Suppressor macrophage treated with lipopolysaccharide for 4 hours (primary cell): ENCODE results near the gene HEXD.
A peak's percentile ranks its signal among the peaks of the same experiment; 100 is the strongest.
"Not testable (repeated sequence)": the region's sequence is repeated elsewhere in the genome, so short reads cannot be mapped to it uniquely, and the experiment has no call there.

Experiments
- DNase-seq: peaks from one replicate; pipeline ENCODE4 v3.0.0-alpha.2; 2020

HEXD gene

DNA sequence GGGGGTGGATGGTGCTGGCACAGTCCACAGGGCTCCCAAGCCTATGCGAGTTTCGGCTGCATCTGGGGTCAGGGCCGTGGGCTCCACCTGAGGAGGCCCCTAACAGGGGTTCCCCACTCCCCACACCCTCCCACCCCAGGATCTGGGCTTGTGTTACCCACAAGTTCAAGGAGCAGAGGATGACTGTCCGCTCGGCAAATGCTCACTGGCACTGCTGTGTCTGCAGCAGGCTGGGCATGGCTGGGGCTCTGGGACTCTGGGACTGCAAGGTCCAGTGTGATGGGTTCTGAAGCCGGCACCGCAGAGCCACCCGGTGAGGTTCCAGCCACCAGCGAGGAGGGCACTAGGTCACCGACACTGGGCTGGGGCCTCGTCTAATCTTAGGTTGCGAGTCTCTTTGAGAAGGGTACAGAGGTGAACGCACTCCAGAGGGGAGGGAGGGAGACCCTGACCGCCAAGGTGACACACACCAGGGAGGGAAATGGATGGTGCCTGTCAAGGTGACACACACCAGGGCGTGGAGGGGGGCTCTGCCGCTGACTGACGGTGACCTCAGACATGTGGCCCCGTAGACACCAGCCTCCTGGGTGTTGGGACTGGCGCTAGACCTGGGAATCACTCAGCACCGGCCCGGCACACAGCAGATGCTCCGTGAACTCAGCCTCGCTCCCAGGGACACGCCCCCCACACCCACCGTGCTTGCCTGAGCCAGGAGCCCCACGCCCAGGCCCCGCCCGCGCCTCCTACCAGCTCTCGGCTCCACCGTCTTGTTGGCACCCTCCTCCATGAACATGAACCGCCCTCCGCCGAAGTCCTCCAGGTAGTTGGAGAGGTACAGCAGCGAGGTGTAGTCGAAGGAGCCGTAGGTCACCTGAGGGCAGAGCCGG, 20.5 kb upstream of the HEXD start:
- DNase-seq = no peak

DNA sequence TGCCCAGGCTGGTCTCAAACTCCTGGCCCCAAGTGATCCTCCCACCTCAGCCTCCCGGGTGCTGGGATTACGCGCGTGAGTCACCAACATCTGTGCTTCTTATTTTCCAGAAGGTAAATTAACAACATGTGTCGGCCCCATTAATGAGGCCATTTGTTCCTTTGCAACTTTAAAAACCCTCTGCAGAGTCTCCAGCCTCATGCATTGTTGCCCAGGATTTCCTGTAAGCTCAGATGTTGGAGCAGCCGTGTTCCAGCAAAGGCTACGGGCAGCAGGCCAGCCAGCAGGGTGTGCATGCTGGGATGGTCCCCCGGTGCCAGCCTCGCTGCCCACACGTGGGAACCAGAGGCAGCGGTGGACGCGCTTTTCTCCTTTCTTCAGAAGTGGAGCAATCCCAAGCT, 19.1 kb upstream of the HEXD start:
- DNase-seq = no peak

DNA sequence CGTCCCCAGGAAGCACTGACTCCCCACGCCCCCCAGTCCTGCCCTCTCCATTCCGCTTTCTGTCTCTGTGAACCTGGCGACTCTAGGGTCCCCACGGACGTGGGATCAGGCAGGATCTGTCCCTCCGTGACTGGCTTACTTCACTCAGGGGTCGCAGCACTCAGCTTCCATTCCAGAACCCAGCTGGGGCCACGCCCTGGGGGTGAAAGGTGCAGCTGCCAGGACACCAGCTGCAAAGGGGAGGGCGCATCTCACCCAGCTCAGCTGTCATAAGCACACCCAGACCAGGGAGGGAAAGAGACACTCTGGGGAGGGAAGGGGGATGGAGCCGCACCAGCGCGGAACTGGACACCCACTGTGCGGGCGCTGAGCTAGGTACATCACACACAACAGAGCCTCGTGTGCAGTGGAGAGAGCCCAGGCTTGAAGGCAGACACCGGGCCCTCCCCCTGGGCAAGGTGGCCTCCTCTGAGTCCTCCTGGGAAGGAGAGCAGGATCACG, 18.5 kb upstream of the HEXD start:
- no peak for DNase-seq

DNA sequence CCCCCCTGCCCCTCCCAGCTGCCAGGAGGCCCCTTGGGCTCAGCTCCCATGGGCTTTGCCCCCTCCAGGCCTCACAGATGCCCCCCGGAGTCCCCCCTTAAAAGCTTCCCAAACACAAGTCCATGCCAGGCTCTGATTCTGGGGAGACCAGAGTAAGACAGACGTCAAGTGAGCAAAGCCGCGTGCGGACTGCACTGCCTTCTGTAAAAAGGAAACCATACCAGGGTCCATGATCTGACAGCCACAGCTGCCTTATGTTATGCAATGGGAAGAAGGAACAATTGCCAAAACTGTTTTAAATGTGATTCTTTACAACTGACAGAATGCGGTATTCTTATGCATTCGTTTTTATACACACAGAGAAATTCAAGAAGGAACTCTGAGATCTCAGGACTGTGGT, 17.9 kb upstream of the HEXD start:
- peak; percentile 68 for DNase-seq

DNA sequence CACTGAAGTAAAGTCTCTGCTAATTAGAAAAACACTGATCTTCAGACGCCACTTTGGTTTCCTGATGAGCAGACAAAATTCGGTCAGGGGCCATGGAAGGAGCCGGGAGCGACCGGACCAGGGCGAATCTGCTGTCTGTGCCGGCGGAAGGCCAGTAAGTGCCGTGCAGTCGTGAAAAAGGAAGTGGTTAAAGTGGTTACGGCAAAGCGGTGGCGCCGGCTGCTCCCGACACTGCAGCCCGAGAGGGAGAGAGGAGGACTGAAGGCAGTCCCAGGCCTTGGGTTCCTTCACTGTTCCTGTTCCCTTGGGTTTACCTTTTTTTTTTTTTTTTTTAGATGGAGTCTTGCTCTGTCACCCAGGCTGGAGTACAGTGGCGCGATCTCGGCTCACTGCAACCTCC, 17.3 kb upstream of the HEXD start:
- DNase-seq = peak; percentile 79

DNA sequence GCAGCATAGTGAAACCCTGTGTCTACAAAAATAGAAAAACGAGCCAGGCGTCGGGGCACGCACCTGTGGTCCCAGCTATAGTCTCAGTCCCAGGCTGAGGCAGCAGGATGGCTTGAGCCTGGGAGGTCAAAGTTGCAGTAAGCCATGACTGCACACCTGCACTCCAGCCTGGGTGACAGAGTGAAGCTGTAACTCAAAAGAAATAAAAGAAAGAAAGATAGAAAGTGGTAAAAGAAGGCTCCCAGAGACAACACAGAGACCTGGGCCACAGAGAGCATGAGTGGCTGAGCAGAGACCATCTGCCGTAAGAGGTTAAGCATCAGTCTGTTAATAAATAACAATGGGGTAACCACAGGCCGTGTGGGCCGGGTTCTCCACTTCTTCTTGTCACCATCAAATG, 15.3 kb upstream of the HEXD start:
- no peak for DNase-seq

DNA sequence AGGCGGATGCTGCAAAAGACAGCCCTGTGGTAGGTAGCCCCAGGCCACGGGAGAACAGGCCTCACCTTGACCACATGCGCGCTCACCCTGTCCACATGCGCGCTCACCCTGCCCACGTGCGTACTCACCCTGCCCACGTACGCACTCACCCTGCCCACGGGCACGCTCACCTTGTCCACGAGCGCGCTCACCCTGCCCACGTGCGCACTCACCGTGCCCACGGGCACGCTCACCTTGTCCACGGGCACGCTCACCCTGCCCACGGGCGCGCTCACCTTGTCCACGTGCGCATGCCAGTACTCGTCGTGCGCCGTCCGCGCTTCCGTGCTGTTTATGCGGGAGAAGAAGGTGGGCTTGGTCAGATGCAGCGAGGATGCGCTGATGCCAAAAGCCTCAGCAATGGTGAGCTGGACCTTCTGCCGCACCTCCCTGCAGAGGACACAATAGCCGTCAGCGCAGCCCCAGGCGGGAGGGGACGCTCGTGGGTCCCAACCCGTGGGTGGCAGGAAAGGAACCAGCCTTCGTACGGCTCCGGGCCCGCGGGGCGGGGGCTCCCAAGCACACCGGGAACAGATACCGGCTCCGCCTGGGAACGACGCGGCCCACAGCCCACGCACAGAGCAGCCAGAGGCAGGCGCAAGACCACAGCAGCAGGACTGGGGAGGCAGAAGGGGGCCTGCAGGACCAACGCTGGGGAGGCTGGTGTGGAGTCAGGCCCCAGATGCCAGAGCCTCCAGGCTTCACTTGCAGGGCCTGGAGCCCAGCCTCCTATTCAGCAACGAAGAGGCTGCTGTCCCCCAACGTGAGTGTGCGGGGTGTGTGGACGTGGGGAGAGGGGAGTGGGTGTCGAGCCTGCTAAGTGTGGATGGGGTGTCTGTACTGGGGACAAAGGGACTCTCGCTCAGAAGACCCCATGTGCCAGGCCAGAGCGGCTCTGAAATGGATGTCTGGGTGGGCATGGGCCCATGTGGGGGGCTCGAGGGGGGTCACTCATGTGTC, 14.2 kb upstream of the HEXD start:
- no peak for DNase-seq

DNA sequence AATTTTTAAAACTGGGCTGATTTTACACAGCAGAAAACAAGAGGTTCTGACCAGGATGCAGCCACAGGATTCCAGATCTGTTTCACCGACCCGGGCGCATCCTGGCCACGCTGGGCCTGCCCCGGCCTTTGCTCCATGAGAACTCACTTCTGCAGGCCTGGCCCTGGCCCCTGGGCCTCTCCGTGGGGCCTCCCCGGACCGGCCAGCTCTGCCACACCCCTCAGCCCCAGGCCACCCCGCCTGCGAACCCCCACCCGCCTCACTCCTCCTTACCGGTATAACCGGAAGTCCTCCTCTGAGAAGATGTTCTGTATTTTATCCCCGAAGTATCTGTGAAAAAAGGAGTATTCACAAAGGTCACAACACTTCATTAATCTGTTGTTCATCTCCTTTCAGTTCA, 13.1 kb upstream of the HEXD start:
- no peak for DNase-seq

DNA sequence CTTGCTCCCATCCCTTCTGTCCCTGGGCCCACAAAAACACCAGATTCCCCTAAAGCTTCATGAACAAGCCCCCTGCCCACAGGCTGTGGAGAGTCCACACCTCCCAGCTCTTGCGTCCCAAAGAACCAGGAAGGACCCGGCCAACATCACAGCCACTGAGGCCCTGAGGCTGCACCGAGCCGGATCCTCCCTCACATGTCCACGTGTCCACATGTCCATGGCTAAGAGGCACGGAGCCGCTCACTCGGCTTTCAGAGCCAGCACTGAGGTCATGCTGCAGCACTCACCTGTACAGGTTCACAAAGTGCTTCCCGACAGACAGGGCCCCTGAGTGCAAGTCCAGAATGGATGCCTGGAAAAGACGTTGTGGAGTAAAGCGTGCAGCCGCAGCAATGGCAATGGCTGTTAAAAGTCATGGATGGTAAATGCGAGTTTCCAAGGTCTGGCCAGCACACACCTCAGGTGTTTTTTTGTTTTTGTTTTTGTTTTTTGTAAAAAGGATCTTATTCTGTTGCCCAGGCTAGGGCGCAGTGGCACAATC, 11.9 kb upstream of the HEXD start:
- DNase-seq = no peak

DNA sequence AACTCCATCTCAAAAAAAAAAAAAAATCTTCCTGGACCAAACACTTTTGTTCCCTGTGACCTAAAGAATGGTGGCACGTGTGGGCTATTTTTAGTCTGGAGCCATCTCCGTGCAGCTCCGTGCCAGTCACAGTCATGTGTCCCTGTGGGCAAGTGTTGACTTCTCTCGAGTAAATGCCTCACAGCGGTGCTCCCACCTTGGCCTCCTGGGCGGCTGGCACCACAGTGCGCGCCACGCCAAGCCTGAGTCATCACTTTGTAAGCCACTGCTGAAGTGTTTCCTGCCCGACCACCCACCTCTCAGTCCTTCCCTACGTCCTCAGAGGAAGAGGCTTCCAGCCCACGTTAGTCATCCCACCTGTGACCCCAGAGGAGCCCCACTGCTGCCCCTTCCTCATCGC, 10.9 kb upstream of the HEXD start:
- DNase-seq = peak; percentile 52

DNA sequence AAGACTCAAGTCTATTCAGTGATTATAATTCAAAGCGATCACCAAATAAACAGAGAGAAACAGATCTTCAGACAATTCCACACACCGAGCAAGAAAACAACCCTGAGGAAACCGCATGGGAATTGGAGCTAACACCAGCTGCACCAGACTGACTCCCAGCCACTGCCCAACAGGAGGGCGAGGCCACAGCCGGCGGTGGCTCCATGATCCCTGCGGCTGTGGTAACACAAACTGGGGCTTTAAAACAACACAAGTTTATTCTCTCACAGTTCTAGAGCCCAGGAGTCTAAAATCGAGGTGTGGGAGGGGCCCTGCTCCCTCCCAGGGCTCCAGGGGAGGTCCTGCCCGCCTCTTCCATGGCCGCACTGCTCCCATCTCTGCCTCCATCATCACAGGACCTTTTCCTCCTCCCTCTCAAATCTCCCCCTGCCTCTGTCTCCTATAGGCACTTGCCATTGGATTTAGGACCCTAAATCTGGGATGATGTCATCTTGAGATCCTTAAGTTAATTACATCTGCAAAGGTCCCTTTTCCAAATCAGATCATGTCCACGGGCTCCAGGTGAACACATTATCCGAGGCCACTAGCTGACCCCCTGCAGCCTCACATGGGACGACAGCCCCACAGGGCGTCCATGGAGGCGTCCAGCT, 9.7 kb upstream of the HEXD start:
- DNase-seq = no peak

DNA sequence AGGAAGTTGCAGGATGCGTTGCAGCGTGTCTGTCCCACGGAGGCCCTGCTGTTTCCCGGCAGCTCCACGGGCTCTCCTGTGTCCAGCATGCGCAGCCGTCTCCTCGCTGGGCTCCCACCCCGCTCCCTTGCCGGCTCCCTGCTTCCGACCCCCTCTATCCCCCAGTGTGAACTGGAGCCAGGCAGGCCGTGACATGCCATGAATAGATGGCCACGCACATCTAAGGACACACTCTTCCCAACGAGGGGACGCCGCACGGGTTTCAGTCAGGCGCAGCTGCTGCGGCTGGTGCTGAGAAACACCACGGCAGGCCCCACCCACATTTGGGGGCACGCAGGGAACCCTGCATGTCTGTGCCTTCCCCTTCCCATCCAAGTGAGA, 9.2 kb upstream of the HEXD start:
- DNase-seq = no peak

DNA sequence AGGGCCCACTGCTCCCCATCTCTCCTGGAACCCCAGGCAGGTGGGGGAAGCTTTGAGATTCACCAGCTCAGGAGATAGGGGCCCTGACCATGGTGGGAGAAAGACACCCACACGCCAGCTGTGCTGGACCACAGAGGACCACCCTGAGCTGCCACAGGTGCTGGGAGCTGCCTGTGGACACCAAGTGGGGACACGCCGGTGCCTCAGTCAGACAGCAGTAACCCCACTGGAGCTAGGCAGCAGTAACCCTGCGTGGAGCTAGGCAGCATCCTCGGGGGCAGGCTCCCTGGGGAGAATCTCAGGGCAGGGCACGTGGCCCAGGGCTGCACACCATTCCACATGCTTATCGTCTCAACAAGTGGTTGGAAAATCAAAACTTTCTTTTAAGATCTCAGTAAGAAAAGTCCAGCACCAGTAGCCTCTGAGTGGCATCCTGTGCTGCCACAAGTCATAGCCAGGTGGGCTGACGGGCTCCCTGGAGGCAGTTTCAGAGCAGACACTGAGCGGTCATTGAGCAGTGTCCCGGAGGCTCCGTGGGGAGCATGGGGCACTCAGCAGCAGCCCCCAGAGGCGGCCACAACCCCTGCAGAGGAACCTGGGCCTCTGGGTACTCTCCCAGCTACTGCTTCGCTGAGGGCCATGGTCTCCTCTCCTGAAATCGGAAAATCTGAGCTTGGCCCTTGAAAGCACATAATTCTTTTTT, 8.0 kb upstream of the HEXD start:
- DNase-seq = no peak

DNA sequence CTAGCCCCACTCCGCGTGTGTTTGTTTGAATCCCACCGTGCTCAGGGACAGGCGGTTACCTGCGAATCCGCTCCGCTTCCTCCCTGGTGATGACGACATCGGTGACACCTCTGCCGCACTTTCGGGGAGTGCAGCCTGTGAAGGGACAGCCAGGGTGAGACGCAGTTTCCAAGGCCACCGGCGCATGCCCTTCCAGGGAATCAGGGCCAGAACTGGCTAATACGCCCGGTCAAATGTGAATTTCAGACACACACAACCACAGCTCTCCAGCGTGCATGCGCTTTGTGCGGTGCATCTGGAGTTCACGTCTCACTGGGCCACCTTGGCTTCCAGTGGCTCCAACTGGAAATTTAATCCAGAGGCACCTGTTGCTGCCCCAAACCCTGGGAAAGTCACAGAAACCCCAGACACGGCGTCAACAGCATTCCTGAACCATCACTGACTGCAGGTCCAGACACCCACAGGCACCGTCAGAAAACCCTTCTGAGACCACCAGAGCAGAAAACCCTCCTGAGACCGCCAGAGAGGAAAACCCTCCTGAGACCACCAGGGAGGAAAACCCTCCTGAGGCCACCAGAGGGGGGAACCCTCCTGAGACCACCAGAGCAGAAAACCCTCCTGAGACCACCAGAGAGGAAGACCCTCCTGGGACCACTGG, 6.6 kb upstream of the HEXD start:
- no peak for DNase-seq

DNA sequence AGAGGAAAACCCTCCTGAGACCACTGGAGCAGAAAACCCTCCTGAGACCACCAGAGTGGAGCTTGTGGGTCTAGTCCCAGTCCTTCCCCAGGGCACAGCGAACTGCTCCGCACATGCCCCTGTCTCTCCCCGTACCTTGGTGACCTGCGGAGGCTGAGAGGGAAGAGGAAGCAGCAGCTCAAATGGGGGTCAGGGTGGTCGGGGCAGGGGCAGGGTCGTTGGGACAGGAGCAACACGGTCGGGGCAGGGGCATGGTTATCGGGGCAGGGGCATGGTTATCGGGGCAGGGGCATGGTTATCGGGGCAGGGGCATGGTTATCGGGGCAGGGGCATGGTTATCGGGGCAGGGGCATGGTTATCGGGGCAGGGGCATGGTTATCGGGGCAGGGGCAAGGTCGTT, 6.1 kb upstream of the HEXD start:
- DNase-seq = not testable (repeated sequence)

DNA sequence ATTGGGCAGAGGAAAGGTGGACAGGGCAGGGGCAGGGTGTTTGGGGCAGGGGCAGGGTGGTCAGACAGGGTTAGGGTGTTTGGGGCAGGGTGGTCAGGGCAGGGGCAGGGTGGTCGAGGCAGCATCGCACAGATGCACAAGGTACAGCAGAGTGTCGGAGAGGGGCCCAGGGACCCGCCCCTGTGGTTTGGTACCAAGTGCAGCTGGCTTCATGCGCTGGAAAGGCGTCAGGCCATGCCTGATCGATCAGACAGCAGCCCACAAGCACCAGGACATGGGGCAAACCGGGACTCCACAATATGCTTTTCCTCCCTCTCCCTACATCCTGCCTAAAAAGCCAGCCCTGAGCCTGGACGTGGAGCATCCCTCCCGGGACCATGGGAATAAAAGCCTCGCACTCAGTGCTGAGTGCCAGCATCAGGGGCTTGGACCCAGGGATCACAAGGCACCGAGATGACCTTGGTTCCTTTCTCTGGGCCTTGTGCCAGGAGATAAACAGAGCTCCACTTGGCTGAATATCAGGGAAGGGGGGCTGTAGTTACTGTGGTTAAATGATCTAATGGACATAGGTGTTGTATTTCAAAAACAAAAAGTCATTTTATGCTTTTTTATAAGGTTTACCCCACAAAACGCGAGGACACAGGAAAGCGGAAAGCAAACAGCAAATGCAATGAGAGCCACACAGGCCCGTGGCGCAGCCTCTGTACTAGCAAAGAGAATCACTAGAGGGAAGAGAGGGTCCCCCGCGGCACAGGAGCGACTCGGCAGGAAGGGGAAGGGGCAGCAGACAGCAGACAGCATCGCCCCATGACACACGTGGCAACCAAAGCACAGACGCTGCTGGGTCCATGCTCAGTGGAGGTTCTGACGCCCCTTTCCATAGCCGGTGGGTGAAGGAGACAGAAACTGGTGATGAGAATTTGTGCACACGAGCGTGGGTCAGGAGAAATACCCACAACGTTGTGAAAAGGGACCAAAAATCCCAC, 5.3 kb upstream of the HEXD start:
- no peak for DNase-seq

DNA sequence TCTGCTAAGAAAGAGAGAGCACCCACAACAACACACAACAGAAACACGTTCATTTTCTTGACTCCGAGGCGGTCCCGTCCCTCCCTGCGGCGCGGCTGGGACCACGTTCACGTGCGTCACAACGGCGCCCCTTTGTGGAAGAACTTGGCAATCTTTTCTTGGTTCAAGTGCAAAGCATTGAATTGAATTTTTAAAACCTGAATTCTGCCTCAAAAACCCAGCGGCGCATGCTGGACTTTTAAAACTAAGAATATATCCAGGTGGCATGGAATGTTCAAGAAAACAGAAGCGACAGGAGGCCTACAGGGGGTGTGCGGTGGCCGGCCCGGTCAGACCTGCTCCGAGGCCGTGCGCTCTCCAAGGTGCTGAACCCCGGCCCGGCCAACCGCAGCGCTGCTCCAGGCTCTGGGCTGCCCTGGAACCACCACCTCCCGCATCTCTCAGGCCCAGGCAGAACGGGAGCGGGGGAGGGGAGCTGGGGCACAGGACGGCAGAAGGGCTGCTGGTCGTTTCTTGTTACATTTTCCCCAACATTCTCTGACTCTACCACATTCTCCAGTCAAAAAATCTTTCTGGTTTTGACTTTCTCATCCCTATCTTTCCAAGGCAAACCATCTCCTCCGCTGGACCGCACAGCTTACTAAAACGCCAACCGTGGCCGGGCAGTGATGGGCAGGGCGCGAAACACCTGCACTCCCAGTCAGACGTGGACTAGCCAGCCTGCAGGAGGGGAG, 3.4 kb upstream of the HEXD start:
- DNase-seq = peak; percentile 88

DNA sequence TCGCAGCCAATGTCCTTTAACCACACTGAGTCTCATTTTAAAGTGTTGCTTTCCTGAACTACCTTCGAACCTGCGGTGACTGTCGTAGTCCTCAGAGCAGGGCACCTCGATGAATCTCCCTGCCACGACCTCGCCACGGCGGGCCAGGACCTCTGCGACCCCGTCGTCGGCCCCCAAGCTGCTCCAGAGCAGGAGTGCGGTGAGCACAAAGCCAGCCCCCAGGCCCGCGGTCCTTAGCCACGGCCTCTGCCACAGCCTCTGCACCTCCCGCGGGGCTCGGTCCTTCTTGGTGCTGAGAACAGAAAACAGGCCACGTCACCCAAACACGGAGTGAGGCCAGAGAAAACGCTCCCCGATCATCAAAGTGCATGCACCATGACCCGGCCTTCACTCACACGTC, 2.8 kb upstream of the HEXD start:
- no peak for DNase-seq

DNA sequence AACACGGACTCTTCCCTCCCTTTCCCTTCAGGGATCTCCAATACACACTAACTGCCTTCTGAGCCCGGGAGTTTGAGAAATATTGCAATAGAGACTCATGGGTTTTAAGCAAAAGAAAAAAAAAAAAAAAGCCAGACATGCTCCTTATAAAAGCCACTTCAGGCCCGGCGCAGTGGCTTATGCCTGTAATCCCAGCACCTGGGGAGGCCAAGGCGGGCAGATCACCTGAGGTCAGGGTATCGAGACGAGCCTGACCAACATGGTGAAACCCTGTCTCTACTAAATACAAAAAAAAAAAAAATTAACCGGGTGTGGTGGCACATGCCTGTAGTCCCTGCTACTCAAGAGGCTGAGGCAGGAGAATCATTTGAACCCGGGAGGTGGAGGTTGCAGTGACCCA, 2.4 kb upstream of the HEXD start:
- no peak for DNase-seq

DNA sequence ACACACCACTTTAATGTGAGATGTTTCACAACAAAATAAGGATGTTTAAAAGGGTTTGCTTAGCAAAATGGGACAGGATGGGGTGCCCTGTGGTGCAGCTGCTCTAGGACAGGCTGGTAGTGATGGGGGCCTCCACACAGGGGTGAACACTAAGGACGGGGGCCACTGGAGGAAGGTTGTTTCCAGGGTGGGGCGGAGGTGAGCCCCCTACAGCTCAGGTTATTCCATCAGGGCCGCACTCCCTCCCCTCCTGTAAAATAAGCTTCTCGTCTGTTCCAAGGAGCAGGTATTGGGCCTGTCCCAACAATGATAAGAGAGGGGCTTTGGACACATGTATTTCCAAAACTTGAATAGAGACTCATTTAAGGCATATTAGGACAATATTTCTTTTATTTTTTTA, 1.9 kb upstream of the HEXD start:
- no peak for DNase-seq
